Panc1 (cell line): ENCODE data around the gene GNAQ. TPM values are rescaled to one million over a fixed set of nuclear protein-coding genes. Genes with fewer than 3 reads are reported as not detected.

Experiments used
- ATAC-seq: fragments of 200-7000 bp; cut with Tn5 transposase; 2 replicates; pipeline ENCODE4 v1.9.1; 2020; ENCODE audit warnings: mild to moderate bottlenecking, moderate library complexity
- BruUV-seq: library from RNA; stranded (reverse); fragments of 400-500 nt; replicated peaks from 2 replicates; lab custom pipeline; 2021; lab: Mats Ljungman, UMichigan
- CTCF ChIA-PET: fragments of 300-600 bp; sonication (Branson Sonifier 250); formaldehyde crosslinking; loops from one replicate; lab custom pipeline; 2022; ENCODE audit warnings: antibody characterized with exemption; lab: Charles Lee
- POLR2A ChIA-PET: fragments of 300-600 bp; sonication (Branson Sonifier 250); formaldehyde crosslinking; loops from one replicate; lab custom pipeline; 2022; ENCODE audit warnings: antibody characterized with exemption; lab: Charles Lee
- DNase-seq: peaks from one replicate; pipeline ENCODE4 v3.0.0-alpha.2; 2010; ENCODE audit warnings: low read depth, low spot score
- H3K27ac ChIP-seq: 2 replicates; pipeline ENCODE4 v1.5.1; 2011; ENCODE audit warnings: mild to moderate bottlenecking, low read length, inconsistent platforms
- H3K27me3 ChIP-seq: fragments of 200-500 bp; sonication (Bioruptor generic); 2 replicates; pipeline ENCODE4 v1.6.0; 2014; ENCODE audit warnings: low read length, inconsistent platforms; ENCODE audit not compliant: control insufficient read depth, insufficient read depth
- H3K36me3 ChIP-seq: fragments of 200-500 bp; sonication (Bioruptor generic); 2 replicates; pipeline ENCODE4 v1.5.1; 2014; ENCODE audit warnings: inconsistent platforms, mild to moderate bottlenecking, low read length, moderate library complexity; ENCODE audit not compliant: control insufficient read depth, insufficient read depth
- H3K4me1 ChIP-seq: 2 replicates; pipeline ENCODE4 v1.5.1; 2011; ENCODE audit warnings: inconsistent platforms, mild to moderate bottlenecking, low read length, moderate library complexity; ENCODE audit not compliant: control insufficient read depth, insufficient read depth
- H3K4me3 ChIP-seq, 2 experiments: 2 replicates each; pipeline ENCODE4 v1.5.1; 2011 to 2012; ENCODE audit warnings: low read depth in 2 of 2, low read length in 2 of 2, mild to moderate bottlenecking in 2 of 2, inconsistent platforms in 1 of 2, moderate library complexity in 1 of 2
- H3K9me3 ChIP-seq: fragments of 200-500 bp; sonication (Bioruptor generic); 2 replicates; pipeline ENCODE4 v1.5.1; 2014; ENCODE audit warnings: low read depth, mild to moderate bottlenecking, inconsistent platforms, low read length, moderate library complexity; ENCODE audit not compliant: control insufficient read depth, insufficient read depth
- POLR2AphosphoS5 ChIP-seq: IDR thresholded peaks from 2 replicates; pipeline ENCODE4 v1.6.1; 2012; ENCODE audit warnings: mild to moderate bottlenecking, low read depth, low read length, moderate library complexity
- SIN3A ChIP-seq: IDR thresholded peaks from 2 replicates; pipeline ENCODE4 v1.6.1; 2012; ENCODE audit warnings: low read depth, mild to moderate bottlenecking, low read length, moderate library complexity, borderline replicate concordance; ENCODE audit not compliant: insufficient read depth
- TCF7L2 ChIP-seq: IDR thresholded peaks from 2 replicates; pipeline ENCODE4 v1.6.1; 2011; ENCODE audit warnings: mild to moderate bottlenecking, low read depth, low read length, inconsistent platforms
- in situ Hi-C: cut with HindIII; loops from 2 replicates; pipeline ENCODE4 v1.10.0; 2016; ENCODE audit warnings: low sequenced_read_pairs, low pct_unique_long_range_greater_than_20kb
- intact Hi-C: fragments of 100-400 bp; cut with micrococcal nuclease; formaldehyde crosslinking; loops from one replicate; pipeline ENCODE4 v1.10.0; 2022; ENCODE audit not compliant: unreplicated experiment
- total RNA-seq: library from RNA; stranded (reverse); gene quantifications from one replicate; pipeline ENCODE4 v1.2.1, GENCODE V29; 2021; ENCODE audit not compliant: unreplicated experiment
- TF ChIP-seq, protein P1 (sequence below): fragments of 450-650 bp; IDR thresholded peaks from 2 replicates; pipeline ENCODE4 v1.5.1; 2017; ENCODE audit warnings: mild to moderate bottlenecking
- TF ChIP-seq, protein P2 (sequence below), 2 experiments: IDR thresholded peaks; 2 replicates each; pipeline ENCODE4 v1.6.1; 2011 to 2012; ENCODE audit warnings: low read depth in 2 of 2, control low read depth in 1 of 2, low read length in 1 of 2, mild to moderate bottlenecking in 1 of 2, moderate library complexity in 1 of 2; ENCODE audit not compliant: insufficient read depth in 1 of 2

GNAQ gene
- total RNA-seq, 1 experiment from 2014 or later, result 34.5 TPM

DNA sequence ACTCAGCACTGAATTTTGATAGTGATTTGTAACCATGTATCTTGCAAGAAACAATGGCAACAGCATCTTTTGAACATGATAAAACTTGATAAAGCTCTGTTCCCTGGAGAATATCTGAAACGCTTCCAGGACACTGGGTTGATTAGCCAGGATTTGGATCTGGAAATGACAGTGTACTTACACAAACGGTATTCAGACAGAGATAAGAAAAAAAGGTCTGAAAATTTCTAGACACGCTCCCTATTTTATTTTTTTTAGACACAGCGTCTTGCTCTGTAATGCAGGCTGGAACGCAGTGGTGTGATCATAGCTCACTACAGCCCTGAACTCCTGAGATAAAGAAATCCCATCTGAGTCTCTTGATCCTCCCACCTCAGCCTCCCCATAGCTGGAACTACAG, 109.0 kb downstream of the GNAQ start:
- Histone ChIP-seq H3K36me3 (no peaks in the 10 kb centered on the region), H3K4me1 (no peaks in the 10 kb centered on the region; the same call in 1 of the 2 replicates), H3K4me3 (no peak overlapping the region), H3K27me3 (no peaks in the 10 kb centered on the region), H3K9me3 (no peaks in the 10 kb centered on the region), H3K27ac (no peak overlapping the region)
- no TSS peak for BruUV-seq
- ATAC-seq (no peak), DNase-seq (no peak)
- ChIA-PET CTCF (no interaction called here), POLR2A (no interaction called here)
- in situ Hi-C loops (no loop called here), intact Hi-C loops (no loop called here)
- TF ChIP-seq TCF7L2 (no peak), SIN3A (no peak), POLR2AphosphoS5 (no peak)
- TF ChIP-seq, protein P1, sequence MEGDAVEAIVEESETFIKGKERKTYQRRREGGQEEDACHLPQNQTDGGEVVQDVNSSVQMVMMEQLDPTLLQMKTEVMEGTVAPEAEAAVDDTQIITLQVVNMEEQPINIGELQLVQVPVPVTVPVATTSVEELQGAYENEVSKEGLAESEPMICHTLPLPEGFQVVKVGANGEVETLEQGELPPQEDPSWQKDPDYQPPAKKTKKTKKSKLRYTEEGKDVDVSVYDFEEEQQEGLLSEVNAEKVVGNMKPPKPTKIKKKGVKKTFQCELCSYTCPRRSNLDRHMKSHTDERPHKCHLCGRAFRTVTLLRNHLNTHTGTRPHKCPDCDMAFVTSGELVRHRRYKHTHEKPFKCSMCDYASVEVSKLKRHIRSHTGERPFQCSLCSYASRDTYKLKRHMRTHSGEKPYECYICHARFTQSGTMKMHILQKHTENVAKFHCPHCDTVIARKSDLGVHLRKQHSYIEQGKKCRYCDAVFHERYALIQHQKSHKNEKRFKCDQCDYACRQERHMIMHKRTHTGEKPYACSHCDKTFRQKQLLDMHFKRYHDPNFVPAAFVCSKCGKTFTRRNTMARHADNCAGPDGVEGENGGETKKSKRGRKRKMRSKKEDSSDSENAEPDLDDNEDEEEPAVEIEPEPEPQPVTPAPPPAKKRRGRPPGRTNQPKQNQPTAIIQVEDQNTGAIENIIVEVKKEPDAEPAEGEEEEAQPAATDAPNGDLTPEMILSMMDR, result no peak
- TF ChIP-seq, protein P2, sequence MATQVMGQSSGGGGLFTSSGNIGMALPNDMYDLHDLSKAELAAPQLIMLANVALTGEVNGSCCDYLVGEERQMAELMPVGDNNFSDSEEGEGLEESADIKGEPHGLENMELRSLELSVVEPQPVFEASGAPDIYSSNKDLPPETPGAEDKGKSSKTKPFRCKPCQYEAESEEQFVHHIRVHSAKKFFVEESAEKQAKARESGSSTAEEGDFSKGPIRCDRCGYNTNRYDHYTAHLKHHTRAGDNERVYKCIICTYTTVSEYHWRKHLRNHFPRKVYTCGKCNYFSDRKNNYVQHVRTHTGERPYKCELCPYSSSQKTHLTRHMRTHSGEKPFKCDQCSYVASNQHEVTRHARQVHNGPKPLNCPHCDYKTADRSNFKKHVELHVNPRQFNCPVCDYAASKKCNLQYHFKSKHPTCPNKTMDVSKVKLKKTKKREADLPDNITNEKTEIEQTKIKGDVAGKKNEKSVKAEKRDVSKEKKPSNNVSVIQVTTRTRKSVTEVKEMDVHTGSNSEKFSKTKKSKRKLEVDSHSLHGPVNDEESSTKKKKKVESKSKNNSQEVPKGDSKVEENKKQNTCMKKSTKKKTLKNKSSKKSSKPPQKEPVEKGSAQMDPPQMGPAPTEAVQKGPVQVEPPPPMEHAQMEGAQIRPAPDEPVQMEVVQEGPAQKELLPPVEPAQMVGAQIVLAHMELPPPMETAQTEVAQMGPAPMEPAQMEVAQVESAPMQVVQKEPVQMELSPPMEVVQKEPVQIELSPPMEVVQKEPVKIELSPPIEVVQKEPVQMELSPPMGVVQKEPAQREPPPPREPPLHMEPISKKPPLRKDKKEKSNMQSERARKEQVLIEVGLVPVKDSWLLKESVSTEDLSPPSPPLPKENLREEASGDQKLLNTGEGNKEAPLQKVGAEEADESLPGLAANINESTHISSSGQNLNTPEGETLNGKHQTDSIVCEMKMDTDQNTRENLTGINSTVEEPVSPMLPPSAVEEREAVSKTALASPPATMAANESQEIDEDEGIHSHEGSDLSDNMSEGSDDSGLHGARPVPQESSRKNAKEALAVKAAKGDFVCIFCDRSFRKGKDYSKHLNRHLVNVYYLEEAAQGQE (IDR thresholded peaks at IDR 0.05; ENCODE audit: insufficient read depth in 1 of 2, low read depth in 2 of 2, low read length in 1 of 2), result no peak

DNA sequence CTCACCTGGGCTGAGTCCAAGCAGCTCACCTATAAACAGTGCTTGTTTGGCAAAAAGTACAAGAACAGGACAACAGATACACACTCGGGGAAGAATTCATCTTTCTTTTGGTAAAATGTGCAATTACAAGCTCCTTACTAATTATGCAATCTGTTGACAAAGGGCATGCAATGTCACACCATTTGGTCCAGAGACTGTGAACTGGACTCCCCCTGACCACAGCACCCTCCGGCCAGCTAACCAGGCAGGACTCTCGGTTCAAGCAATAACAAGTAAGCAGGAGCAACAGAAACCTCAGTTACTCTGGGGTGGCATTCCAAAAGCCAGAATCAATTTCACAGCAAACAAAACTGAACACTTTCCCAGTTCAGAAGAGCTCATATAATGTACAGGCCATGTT, 113.8 kb downstream of the GNAQ start:
- TF ChIP-seq, protein P2 (IDR thresholded peaks at IDR 0.05; ENCODE audit: insufficient read depth in 1 of 2, low read depth in 2 of 2, low read length in 1 of 2), result no peak
- TF ChIP-seq TCF7L2, result no peak
- TF ChIP-seq SIN3A, result no peak
- TF ChIP-seq, protein P1, result no peak
- TF ChIP-seq POLR2AphosphoS5, result no peak
- Histone ChIP-seq H3K36me3 (no peaks in the 10 kb centered on the region), H3K9me3 (no peaks in the 10 kb centered on the region), H3K4me1 (no peaks in the 10 kb centered on the region), H3K4me3 (no peak overlapping the region), H3K27me3 (no peaks in the 10 kb centered on the region), H3K27ac (no peak overlapping the region)
- POLR2A ChIA-PET, result no interaction called here
- intact Hi-C loops, result no loop called here
- DNase-seq (no peak), ATAC-seq (no peak)
- CTCF ChIA-PET, result no interaction called here
- no TSS peak for BruUV-seq
- in situ Hi-C loops, result no loop called here
